ENCODE results near the gene NAALADL2. TPM values are rescaled to one million over a fixed set of nuclear protein-coding genes. Genes with fewer than 3 reads are reported as not detected.

NAALADL2 gene
- total and polyA plus RNA-seq, 2 of the 8 experiments (the other 6 are each of a cell fraction or from before 2014, with no cell fraction given), result 0.12 to 0.22 TPM

- H2BK5ac ChIP-seq (ENCODE audit: low read depth, low read length), result no peak overlapping the region
- ChIA-PET POLR2A (ENCODE audit: partially characterized antibody) (no interaction called here), CTCF (ENCODE audit: partially characterized antibody) (no interaction called here)
- H3K18ac ChIP-seq (ENCODE audit: extremely low read depth, low read length), result no peak overlapping the region
- H3K27me3 ChIP-seq (replicated peaks in 1 of 4; ENCODE audit: control insufficient read depth in 3 of 4, extremely low read depth in 1 of 4, insufficient read depth in 3 of 4, low read length in 3 of 4), result no peaks in the 10 kb centered on the region
- 87% methylated on average over 3 of the region's 3 CpGs; no CpG with 5 or more reads in 1 of the 2 experiments for WGBS, 2 experiments (ENCODE audit: extremely low coverage in 1 of 2, insufficient coverage in 1 of 2, insufficient read length in 1 of 2, insufficient replicate concordance in 2 of 2, low coverage in 1 of 2, low lambda C conversion rate in 2 of 2, missing lambda C conversion rate in 1 of 2)
- no peak overlapping the region for H2AK5ac ChIP-seq (ENCODE audit: low read depth, low read length)
- no peak overlapping the region for H2BK20ac ChIP-seq (ENCODE audit: low read length)
- H2BK120ac ChIP-seq (replicated peaks; ENCODE audit: low read depth, low read length), result no peak overlapping the region
- H3K56ac ChIP-seq (replicated peaks; ENCODE audit: insufficient read length, low read depth, low read length), result no peak overlapping the region
- H3K79me2 ChIP-seq (ENCODE audit: control insufficient read depth in 1 of 2, insufficient read depth in 2 of 2, low read length in 2 of 2), result no peaks in the 10 kb centered on the region
- H2AFZ ChIP-seq (ENCODE audit: low read length), result no peak overlapping the region
- H3K4me1 ChIP-seq (replicated peaks in 1 of 4; ENCODE audit: control insufficient read depth in 3 of 4, insufficient read depth in 4 of 4, low read length in 3 of 4), result no peaks in the 10 kb centered on the region
- H3K9me3 ChIP-seq (ENCODE audit: insufficient read depth in 2 of 2, low read depth in 1 of 2, low read length in 1 of 2), result no peaks in the 10 kb centered on the region
- H3K4me3 ChIP-seq (ENCODE audit: extremely low read depth in 1 of 4, insufficient read depth in 2 of 4, low read depth in 3 of 4, low read length in 4 of 4), result no peak overlapping the region
- no peak overlapping the region for H3K4ac ChIP-seq (replicated peaks; ENCODE audit: insufficient read length, low read depth, low read length)
- DNase-seq (ENCODE audit: low read depth in 1 of 2, low spot score in 2 of 2), result no peak
- no peak overlapping the region for H3K27ac ChIP-seq (ENCODE audit: low read depth, low read length)
- no peak overlapping the region for H2BK15ac ChIP-seq (ENCODE audit: low read length)
- no peaks in the 10 kb centered on the region for H3K23me2 ChIP-seq (ENCODE audit: low read depth, low read length)
- no peak overlapping the region for H3K23ac ChIP-seq (ENCODE audit: insufficient read length)
- H3K36me3 ChIP-seq (ENCODE audit: control insufficient read depth in 2 of 4, insufficient read depth in 4 of 4, low read length in 3 of 4), result no peaks in the 10 kb centered on the region
- H3K9ac ChIP-seq (replicated peaks in 1 of 4; ENCODE audit: extremely low read depth in 1 of 4, low read depth in 3 of 4, low read length in 3 of 4), result no peak overlapping the region
- H4K91ac ChIP-seq (replicated peaks; ENCODE audit: insufficient read length, low read length), result no peak overlapping the region
- H3K4me2 ChIP-seq (ENCODE audit: insufficient read depth in 1 of 2, low read depth in 2 of 2, low read length in 2 of 2), result no peak overlapping the region
- no peak overlapping the region for H4K5ac ChIP-seq (ENCODE audit: insufficient read length, low read depth, low read length)
- FAIRE-seq, result no peak
- no peaks in the 10 kb centered on the region for H3K79me1 ChIP-seq (ENCODE audit: low read depth, low read length)
- no peaks in the 10 kb centered on the region for H4K20me1 ChIP-seq (replicated peaks in 1 of 2; ENCODE audit: control insufficient read depth in 1 of 2, insufficient read depth in 2 of 2, low read length in 2 of 2)
- H3K14ac ChIP-seq (ENCODE audit: insufficient read length), result no peak overlapping the region
- no peak for TF ChIP-seq CREB1 (IDR thresholded peaks at IDR 0.05)
- TF ChIP-seq TEAD4 (IDR thresholded peaks at IDR 0.05; ENCODE audit: low read depth, low read length), result no peak
- no peak for TF ChIP-seq RBBP5 (IDR thresholded peaks at IDR 0.05; ENCODE audit: borderline replicate concordance, low read depth, low read length)
- TF ChIP-seq RFX5 (IDR thresholded peaks at IDR 0.05; ENCODE audit: borderline replicate concordance, low read depth, low read length), result no peak
- TF ChIP-seq KDM4A (IDR thresholded peaks at IDR 0.05; ENCODE audit: low read depth, low read length, severe bottlenecking), result no peak
- no peak for TF ChIP-seq SIX5 (IDR thresholded peaks at IDR 0.05; ENCODE audit: low read depth, low read length)
- TF ChIP-seq POU5F1 (IDR thresholded peaks at IDR 0.05; ENCODE audit: low read depth, low read length), result no peak
- no peak for TF ChIP-seq CHD1 (IDR thresholded peaks at IDR 0.05; ENCODE audit: low read depth, low read length)
- TF ChIP-seq RXRA (IDR thresholded peaks at IDR 0.05; ENCODE audit: insufficient read depth, low read depth, low read length), result no peak
- no peak for TF ChIP-seq EGR1 (IDR thresholded peaks at IDR 0.05; ENCODE audit: borderline replicate concordance, low read depth, low read length)
- TF ChIP-seq PHF8 (conservative IDR thresholded peaks at IDR 0.05; ENCODE audit: low read depth, low read length), result no peak
- TF ChIP-seq RAD21 (IDR thresholded peaks at IDR 0.05 in 1 of 2, conservative IDR thresholded peaks at IDR 0.05 in 1 of 2; ENCODE audit: low read depth in 2 of 2, low read length in 2 of 2), result no peak
- TF ChIP-seq E2F6 (IDR thresholded peaks at IDR 0.05), result no peak
- no peak overlapping the region for H2BK12ac ChIP-seq (ENCODE audit: low read depth, low read length)
- H4K8ac ChIP-seq (ENCODE audit: extremely low read depth, insufficient read depth, low read length), result no peak overlapping the region
Measured at GRCh38 chr3:175192536-175192935, 333.4 kb downstream of the NAALADL2 start.
